HepG2 (cell line): Measurements from ENCODE around the gene IL1B.
"Not testable (repeated sequence)": the region's sequence is repeated elsewhere in the genome, so short reads cannot be mapped to it uniquely, and the experiment has no call there.

Experiments
- HMG20B ChIP-seq: conservative IDR thresholded peaks from 2 replicates; pipeline ENCODE4 v1.6.1; 2016; ENCODE audit warnings: missing genetic modification reagents, missing compliant biosample characterization
- IRX3 ChIP-seq: sonication (generic); formaldehyde crosslinking; IDR thresholded peaks from 2 replicates; pipeline ENCODE4 v1.8.1; 2023; ENCODE audit warnings: mild to moderate bottlenecking, low read depth, missing genetic modification reagents, borderline replicate concordance
- MLX ChIP-seq: IDR thresholded peaks from 2 replicates; pipeline ENCODE4 v1.6.1; 2016
- NFYB ChIP-seq: sonication (generic); formaldehyde crosslinking; IDR thresholded peaks from 2 replicates; pipeline ENCODE4 v1.4.0; 2020; ENCODE audit warnings: missing genetic modification reagents
- POLR2AphosphoS5 ChIP-seq: IDR thresholded peaks from 2 replicates; pipeline ENCODE4 v1.6.1; 2012; ENCODE audit warnings: low read depth, low read length
- ZNF44 ChIP-seq: sonication (generic); formaldehyde crosslinking; IDR thresholded peaks from 2 replicates; pipeline ENCODE4 v1.5.1; 2020; ENCODE audit warnings: mild to moderate bottlenecking, missing genetic modification reagents
- ZNF589 ChIP-seq: sonication (generic); formaldehyde crosslinking; conservative IDR thresholded peaks from 2 replicates; pipeline ENCODE4 v1.8.0; 2022; ENCODE audit warnings: mild to moderate bottlenecking, moderate library complexity, missing genetic modification reagents
- ZNF816 ChIP-seq: sonication (generic); formaldehyde crosslinking; IDR thresholded peaks from 2 replicates; pipeline ENCODE4 v1.8.0; 2022; ENCODE audit warnings: missing genetic modification reagents, mild to moderate bottlenecking, borderline replicate concordance

DNA sequence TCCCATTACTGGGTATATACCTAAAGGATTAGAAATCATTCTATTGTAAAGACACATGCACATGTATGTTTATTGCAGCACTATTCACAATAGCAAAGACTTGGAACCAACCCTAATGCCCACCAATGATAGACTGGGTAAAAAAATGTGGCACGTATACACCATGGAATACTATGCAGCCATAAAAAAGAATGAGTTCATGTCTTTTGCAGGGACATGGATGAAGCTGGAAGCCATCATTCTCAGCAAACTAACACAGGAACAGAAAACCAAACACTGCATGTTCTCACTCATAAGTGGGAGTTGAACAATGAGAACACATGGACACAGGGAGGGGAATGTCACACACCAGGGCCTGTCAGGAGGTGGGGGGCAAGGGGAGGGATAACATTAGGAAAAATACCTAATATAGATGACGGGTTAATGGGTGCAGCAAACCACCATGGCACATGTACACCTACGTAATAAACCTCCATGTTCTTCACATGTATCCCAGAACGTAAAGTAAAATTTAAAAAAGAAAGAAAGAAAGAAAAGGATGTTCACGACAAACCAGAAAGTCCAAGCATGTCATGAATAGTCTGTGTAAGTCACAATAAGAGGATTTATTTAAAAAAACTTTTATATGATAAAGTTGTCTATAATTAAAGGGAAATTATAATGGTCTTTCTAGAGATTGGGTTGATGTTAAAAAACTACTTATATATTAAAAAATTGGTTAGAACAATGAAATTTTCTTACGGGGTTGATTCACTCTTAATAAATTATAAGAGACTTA is 23.0 kb upstream of the IL1B start:
- TF ChIP-seq ZNF816; ZNF44 (CRISPR knock-in tag); ZNF589; IRX3; NFYB; POLR2AphosphoS5; MLX (CRISPR knock-in tag); HMG20B (CRISPR knock-in tag): not testable (repeated sequence)
